Coronary artery (tissue), 2 donors: Measurements from ENCODE around the gene PDHX.

ENCODE experiments used
- DNase-seq: peaks from one replicate; pipeline ENCODE4 v3.0.0-alpha.2; 2017; ENCODE audit warnings: low spot score
- H3K27ac ChIP-seq, 2 donors: fragments of 200-600 bp; sonication (generic); one replicate each; pipeline ENCODE4 v1.5.1; 2016 to 2019
- H3K4me3 ChIP-seq: fragments of 200-600 bp; sonication (generic); 2 replicates; pipeline ENCODE4 v1.5.1; 2016; ENCODE audit warnings: mild to moderate bottlenecking, moderate library complexity
- CTCF ChIP-seq: fragments of 200-600 bp; sonication (generic); IDR thresholded peaks from one replicate; pipeline ENCODE4 v1.5.1; 2019; ENCODE audit warnings: antibody characterized with exemption

PDHX gene

DNA sequence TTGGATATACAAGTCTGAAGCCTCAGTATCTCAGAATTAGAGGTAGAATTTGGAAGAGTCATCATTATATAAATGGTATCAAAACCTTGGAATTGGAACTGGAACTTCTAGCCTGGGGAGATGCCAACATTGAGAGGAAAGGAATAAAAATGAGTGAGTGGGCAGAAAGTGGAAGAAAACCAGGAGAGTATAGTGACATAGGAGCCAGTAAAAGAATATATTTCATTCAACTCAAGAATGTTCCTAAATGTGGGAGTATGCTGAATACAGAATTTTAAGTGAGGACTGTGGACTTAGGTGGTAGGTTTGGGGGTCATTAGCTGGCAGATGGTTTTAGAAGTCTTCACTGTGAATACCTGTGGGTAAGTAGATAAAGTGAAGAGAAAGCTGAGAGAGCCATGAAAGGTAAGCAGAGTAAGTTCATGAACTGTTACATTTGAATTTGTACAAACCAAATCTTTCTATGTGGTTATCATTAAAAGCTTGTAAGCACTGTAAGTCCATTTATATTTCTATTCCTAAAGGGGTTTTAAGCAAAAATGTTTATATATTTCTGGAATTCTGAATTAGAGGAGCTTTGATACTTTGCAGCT is 60.2 kb downstream of the PDHX start:
- no peak for TF ChIP-seq CTCF
- no peak for DNase-seq
- H3K4me3 ChIP-seq, result no peak overlapping the region
- H3K27ac ChIP-seq, result no peak overlapping the region

DNA sequence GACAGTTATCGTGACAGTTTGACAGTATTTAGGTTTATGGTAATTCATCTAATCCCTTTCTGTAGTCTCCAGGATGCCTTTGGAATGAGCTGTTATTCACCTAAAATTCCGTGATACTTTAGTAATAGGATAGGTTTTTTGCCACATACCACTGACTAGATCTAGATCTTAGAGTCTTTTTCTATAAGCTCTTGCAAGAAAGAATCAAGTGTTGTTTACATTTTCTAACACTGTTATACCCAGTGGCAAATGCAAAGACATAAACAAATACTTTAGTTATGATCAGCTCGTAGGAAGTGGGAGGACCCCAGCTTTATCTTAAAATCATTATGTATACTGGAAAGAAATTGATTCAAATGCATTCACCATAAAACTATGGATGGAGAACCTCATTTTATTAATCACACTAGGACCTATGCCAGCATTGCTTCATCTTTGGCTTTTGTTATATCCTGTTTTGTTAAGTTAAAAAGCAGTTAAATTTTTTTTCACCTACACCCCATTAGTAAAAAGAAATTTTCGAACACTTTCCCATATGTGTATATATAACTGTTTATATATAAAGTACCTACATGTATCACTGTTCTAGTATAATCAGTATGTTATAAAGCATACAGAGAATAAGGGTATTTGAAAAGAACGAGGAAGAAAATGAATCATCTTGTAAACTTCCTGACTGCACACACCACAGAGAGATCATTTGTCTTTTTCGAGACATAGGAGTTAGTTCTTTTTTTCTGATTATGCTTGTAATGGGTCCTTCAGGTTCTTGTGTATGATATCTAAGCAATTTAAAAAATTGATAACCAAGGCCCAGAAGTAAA is 60.9 kb downstream of the PDHX start:
- no peak for DNase-seq

DNA sequence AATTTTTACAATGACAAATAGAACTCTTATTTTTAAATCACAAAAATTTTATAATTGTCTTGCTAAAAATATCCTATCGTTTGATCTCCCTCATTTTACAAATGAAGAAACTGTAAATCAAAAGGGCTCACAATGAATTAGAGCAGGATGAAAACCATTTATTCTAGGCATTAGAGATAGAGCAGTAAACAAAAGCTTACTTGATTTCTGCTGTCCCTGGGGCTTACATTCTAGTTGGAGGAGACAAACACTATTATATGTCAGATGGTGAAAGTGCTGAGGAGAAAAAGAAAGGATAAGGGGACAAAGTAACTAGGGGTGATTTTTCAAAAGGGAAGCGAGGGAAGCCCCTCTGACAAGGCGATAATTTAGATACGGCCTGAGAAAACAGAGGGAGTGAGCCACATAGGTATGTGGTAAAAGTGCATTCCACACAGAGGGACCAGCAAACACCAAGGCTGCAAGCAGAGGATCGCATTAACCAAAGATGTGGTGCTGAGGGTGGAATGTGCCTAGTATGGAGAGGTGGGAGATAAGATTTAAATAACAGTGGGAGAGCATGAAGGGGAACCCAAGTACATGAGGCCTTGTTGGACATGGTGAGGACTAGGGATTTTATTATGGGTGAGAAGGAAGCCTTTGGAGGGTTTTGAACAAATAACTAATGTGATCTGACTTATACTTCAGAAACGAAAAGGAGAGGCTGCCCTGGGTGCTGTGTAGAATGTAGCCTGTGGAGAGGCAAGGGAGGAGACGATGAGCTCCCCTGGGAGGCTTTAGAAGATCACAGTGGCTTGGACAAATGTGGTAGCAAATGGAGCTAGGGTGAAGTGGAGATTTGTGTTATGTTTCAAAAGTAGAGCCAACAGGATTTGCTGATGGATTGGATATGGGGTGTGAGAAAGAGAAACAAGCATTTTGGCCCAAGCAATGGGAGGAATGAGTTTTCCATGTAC is 62.1 kb downstream of the PDHX start:
- Histone ChIP-seq H3K4me3 (no peak overlapping the region), H3K27ac (no peak overlapping the region)
- DNase-seq, result no peak
- no peak for TF ChIP-seq CTCF

More for the DNA sequence above, 60.9 kb downstream of the PDHX start:
- TF ChIP-seq CTCF, result no peak
- Histone ChIP-seq H3K4me3 (no peak overlapping the region), H3K27ac (no peak overlapping the region)

DNA sequence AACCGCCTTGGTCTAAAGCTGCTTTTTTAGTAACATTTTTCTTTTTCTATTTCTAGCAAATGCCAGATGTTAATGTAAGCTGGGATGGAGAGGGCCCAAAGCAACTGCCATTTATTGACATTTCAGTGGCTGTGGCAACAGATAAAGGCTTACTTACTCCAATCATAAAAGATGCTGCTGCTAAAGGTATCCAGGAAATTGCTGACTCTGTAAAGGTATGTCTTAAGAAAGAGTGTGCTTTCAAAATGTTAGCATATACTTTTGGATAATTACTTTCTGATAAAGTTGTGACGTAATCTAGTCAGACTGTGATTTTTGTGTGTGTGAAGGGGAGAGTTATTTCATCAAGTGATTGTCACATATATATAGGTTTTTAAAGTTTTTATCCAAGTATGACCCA is 68.1 kb downstream of the PDHX start:
- no peak for TF ChIP-seq CTCF
- no peak for DNase-seq
- H3K27ac ChIP-seq, result no peak overlapping the region
- no peak overlapping the region for H3K4me3 ChIP-seq

- no peak for DNase-seq
- Histone ChIP-seq H3K27ac (no peak overlapping the region), H3K4me3 (no peak overlapping the region)
- TF ChIP-seq CTCF, result no peak
Measured at GRCh38 chr11:34986883-34987520, 70.6 kb downstream of the PDHX start.

DNA sequence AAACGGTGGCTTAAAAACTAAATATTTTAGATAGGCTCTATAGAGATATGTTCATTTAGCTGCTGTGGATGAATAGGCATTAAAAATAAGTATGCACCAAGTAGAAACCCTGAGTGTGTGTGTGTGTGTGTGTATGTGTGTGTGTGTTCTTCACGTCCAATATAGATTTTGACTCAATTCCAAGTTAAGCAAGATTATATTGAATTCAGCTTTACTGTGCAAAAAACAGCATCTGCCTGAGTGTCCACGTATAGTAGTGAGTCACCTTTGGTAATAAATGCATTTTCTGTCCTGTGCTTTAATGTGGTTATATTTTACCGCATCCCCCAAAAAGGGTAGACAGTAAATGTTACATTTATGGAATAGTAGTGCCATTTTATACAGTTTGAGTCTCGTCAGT is 71.2 kb downstream of the PDHX start:
- no peak for TF ChIP-seq CTCF

More for the DNA sequence above, 71.2 kb downstream of the PDHX start:
- no peak overlapping the region for H3K4me3 ChIP-seq
- no peak overlapping the region for H3K27ac ChIP-seq
- DNase-seq, result no peak
